ENCODE measurements around the gene R3HCC1L.
A peak's percentile ranks its signal among the peaks of the same experiment; 100 is the strongest.

Gene R3HCC1L

DNA sequence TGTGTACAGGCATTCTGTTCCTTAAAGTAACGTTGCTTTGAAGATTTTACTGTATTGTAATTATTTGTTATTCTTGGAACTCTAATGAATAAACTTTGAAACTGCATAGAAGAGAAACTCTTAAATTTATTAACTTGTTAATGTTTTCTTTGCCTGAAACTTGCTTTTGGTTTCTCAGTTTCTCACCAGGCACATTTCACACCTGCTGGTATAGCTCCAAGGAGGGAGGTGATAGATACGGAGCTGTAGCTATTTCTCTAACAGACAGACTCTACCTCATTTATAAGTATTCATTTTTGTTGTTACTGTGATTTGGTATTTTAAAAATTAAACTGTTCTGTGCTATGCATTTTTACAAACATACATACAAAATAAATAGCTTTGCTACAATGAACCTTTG is 32.7 kb downstream of the R3HCC1L start:
- H3K9me2 ChIP-seq (replicated peaks; ENCODE audit: control insufficient read depth, low read length): no peaks in the 10 kb centered on the region
- peak overlapping the region; percentile 65 for H3K4me3 ChIP-seq (ENCODE audit: low read length)
- H3K9me3 ChIP-seq (ENCODE audit: control insufficient read depth, insufficient read depth, low read length): no peaks in the 10 kb centered on the region
- no peaks in the 10 kb centered on the region for H4K20me1 ChIP-seq (ENCODE audit: control insufficient read depth, insufficient read depth, low read depth, low read length)
- H3K27ac ChIP-seq (ENCODE audit: low read depth, low read length): peak overlapping the region; percentile 99
- peaks cover 89% of the 10 kb centered on the region for H3K4me1 ChIP-seq (ENCODE audit: control insufficient read depth, low read length)
- peak overlapping the region; percentile 74 for H3K4me2 ChIP-seq (ENCODE audit: low read length)
- H3K27me3 ChIP-seq (ENCODE audit: control insufficient read depth, low read length): no peaks in the 10 kb centered on the region
- H3F3A ChIP-seq (ENCODE audit: control insufficient read depth, insufficient read depth): peaks cover 68% of the 10 kb centered on the region
- peaks cover 76% of the 10 kb centered on the region for H3K79me2 ChIP-seq (ENCODE audit: control insufficient read depth, low read length)
- no peak for TF ChIP-seq CTCF (IDR thresholded peaks at IDR 0.05; ENCODE audit: low read depth, low read length, poor library complexity, severe bottlenecking)
- TF ChIP-seq EZH2phosphoT487 (IDR thresholded peaks at IDR 0.05; ENCODE audit: borderline replicate concordance, low read length): no peak
- peaks cover 92% of the 10 kb centered on the region for H3K36me3 ChIP-seq (ENCODE audit: control insufficient read depth, low read length)

DNA sequence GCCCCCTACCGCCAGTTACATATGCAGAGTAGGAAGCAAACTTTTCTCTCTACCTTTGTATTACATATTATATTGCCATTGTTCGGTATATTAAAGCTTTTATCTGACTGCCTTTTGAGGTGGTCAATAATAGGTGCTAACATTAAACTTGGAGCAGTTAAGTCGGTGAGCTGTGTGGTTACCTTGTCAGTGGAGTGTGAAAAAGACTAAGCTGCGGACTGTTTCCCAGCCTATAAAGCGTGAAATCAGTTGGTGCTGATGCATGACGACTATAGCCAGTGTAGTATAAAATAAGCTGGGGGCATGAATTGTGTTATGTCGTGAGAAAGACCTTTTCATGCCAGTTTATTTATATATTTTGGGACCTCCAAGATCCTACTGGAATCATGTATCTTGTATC is 33.7 kb downstream of the R3HCC1L start:
- Histone ChIP-seq H3K4me2 (ENCODE audit: low read length) (peak overlapping the region; percentile 74), H4K20me1 (ENCODE audit: control insufficient read depth, insufficient read depth, low read depth, low read length) (no peaks in the 10 kb centered on the region), H3K4me1 (ENCODE audit: control insufficient read depth, low read length) (peaks cover 80% of the 10 kb centered on the region), H3K27ac (ENCODE audit: low read depth, low read length) (peak overlapping the region; percentile 99), H3K27me3 (ENCODE audit: control insufficient read depth, low read length) (no peaks in the 10 kb centered on the region), H3K36me3 (ENCODE audit: control insufficient read depth, low read length) (peaks cover 93% of the 10 kb centered on the region), H3K9me3 (ENCODE audit: control insufficient read depth, insufficient read depth, low read length) (no peaks in the 10 kb centered on the region), H3K9me2 (replicated peaks; ENCODE audit: control insufficient read depth, low read length) (no peaks in the 10 kb centered on the region), H3K4me3 (ENCODE audit: low read length) (peak overlapping the region; percentile 65), H3F3A (ENCODE audit: control insufficient read depth, insufficient read depth) (peaks cover 61% of the 10 kb centered on the region), H3K79me2 (ENCODE audit: control insufficient read depth, low read length) (peaks cover 77% of the 10 kb centered on the region)
- TF ChIP-seq EZH2phosphoT487 (IDR thresholded peaks at IDR 0.05; ENCODE audit: borderline replicate concordance, low read length) (no peak), CTCF (IDR thresholded peaks at IDR 0.05; ENCODE audit: low read depth, low read length, poor library complexity, severe bottlenecking) (no peak)

DNA sequence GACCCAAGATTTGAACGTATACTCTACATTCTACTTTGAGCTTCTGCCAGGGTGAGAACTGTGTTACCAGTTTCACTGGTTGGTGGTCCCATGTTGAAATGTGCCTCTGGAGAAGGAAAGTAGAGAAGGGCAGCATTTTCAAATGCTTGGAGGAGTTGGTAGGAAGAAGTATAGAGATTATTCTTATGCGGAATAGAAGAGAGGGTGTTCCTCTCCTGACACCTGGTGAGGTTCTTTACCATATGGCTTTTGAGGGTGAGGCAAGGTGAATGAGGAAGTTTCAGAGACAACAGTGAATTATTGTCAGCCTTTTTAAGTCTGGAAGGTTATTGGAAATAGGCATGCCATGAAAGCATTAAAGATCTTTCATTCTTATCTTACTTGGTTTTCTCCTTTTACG is 34.3 kb downstream of the R3HCC1L start:
- Histone ChIP-seq H3K79me2 (ENCODE audit: control insufficient read depth, low read length) (peaks cover 79% of the 10 kb centered on the region), H3K4me2 (ENCODE audit: low read length) (peak overlapping the region; percentile 74), H3K9me2 (replicated peaks; ENCODE audit: control insufficient read depth, low read length) (no peaks in the 10 kb centered on the region), H3K4me1 (ENCODE audit: control insufficient read depth, low read length) (peaks cover 74% of the 10 kb centered on the region), H3K36me3 (ENCODE audit: control insufficient read depth, low read length) (peaks cover 94% of the 10 kb centered on the region), H3K27ac (ENCODE audit: low read depth, low read length) (peak overlapping the region; percentile 99), H4K20me1 (ENCODE audit: control insufficient read depth, insufficient read depth, low read depth, low read length) (no peaks in the 10 kb centered on the region), H3K9me3 (ENCODE audit: control insufficient read depth, insufficient read depth, low read length) (no peaks in the 10 kb centered on the region), H3K4me3 (ENCODE audit: low read length) (peak overlapping the region; percentile 65), H3K27me3 (ENCODE audit: control insufficient read depth, low read length) (no peaks in the 10 kb centered on the region), H3F3A (ENCODE audit: control insufficient read depth, insufficient read depth) (peaks cover 55% of the 10 kb centered on the region)
- TF ChIP-seq CTCF (IDR thresholded peaks at IDR 0.05; ENCODE audit: low read depth, low read length, poor library complexity, severe bottlenecking) (no peak), EZH2phosphoT487 (IDR thresholded peaks at IDR 0.05; ENCODE audit: borderline replicate concordance, low read length) (no peak)

Data from DOHH2 (cell line).